HepG2 (cell line): ENCODE results near the gene CASZ1.

Experiments used
- ETV6 ChIP-seq: sonication (generic); formaldehyde crosslinking; conservative IDR thresholded peaks from 2 replicates; pipeline ENCODE4 v1.4.0; 2020; ENCODE audit warnings: missing genetic modification reagents
- PHF5A ChIP-seq: IDR thresholded peaks from one replicate; pipeline ENCODE4 v1.6.1; 2018; ENCODE audit warnings: low read depth, missing genetic modification reagents; ENCODE audit not compliant: unreplicated experiment
- SMC3 ChIP-seq: IDR thresholded peaks from 2 replicates; pipeline ENCODE4 v1.6.1; 2011; ENCODE audit warnings: low read length, improper control_type of control experiment

DNA sequence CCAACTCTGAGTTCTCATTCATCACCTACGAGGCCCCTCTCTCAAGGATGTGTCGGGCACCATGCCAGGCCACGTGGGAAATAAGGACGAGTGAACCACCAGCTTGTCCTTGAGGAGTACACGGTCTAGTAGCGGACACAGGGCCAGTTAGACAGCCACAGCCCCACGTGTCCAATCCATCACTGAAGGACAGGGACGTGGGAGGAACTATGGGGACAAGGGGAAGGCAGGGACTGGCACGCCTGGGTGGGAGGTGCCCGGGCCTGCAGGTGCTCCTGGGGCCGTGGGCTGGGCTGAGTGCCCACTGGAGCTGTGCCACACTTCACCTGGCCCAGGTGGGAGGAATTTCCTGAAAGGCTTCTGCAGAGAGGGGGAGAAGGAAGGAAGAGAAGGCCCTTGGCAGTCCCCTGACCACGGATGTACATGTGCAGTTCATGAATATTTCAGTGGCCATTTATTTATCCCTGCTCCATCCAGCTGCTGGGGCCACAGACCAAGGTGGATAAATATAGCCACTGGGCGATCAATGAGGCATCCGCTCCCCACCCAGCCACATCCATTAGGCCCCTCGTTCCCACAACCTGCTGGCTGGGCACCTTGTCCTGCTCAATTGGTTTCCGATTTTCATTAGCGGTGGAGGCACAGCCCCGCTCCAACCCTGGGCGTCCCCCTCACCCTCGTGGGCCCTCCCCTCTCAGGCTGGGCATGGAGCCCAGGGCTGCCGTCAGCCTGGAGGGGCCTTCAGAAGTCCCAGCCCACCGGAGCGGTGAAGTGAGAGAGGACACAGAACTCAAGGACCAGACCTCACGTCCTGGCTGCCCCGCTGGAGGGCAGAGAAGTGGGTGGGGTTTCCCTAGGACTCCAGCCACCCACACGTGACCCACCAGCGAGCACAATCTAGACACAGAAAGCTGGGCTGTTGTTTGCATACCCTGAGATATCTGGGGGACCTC is 59.5 kb downstream of the CASZ1 start:
- TF ChIP-seq ETV6 (CRISPR knock-in tag) (no peak), PHF5A (CRISPR knock-in tag) (no peak), SMC3 (no peak)
